Activated CD8-positive, alpha-beta memory T cell treated with anti-CD3 and anti-CD28 coated beads, Interleukin-2, amount 10 ng/mL, durations not matched to agents 7 days and 5 days (primary cell): Measurements from ENCODE around the gene FOXO3. TPM values are rescaled to one million over a fixed set of nuclear protein-coding genes. Genes with fewer than 3 reads are reported as not detected.

Experiments
- ATAC-seq: fragments of 150-1000 bp; cut with Tn5 transposase; one replicate; pipeline ENCODE4 v1.10.0; 2021; ENCODE audit warnings: moderate library complexity
- CTCF ChIA-PET: fragments of 350-600 bp; sonication (Branson Sonifier 250); formaldehyde crosslinking; loops from one replicate; lab custom pipeline; 2021; ENCODE audit warnings: antibody characterized with exemption; lab: Charles Lee
- DNase-seq: peaks from one replicate; pipeline ENCODE4 v3.0.0-alpha.2; 2020
- H3K27ac Mint-ChIP-seq: one replicate; pipeline ENCODE4 v1.8.0; 2021; ENCODE audit warnings: mild to moderate bottlenecking, mixed read lengths
- H3K27me3 Mint-ChIP-seq: one replicate; pipeline ENCODE4 v1.8.0; 2021; ENCODE audit warnings: mixed read lengths
- H3K36me3 Mint-ChIP-seq: one replicate; pipeline ENCODE4 v1.8.0; 2021; ENCODE audit warnings: mild to moderate bottlenecking, mixed read lengths
- H3K4me1 Mint-ChIP-seq: one replicate; pipeline ENCODE4 v1.8.0; 2021; ENCODE audit warnings: mixed read lengths
- H3K4me3 Mint-ChIP-seq: one replicate; pipeline ENCODE4 v1.8.0; 2021; ENCODE audit warnings: mild to moderate bottlenecking, moderate library complexity, mixed read lengths
- H3K9me3 Mint-ChIP-seq: one replicate; pipeline ENCODE4 v1.8.0; 2022; ENCODE audit warnings: low read depth, mixed read lengths
- total RNA-seq, 2 experiments: library from RNA; stranded (reverse); gene quantifications; one replicate each; pipeline ENCODE4 v1.2.3, GENCODE V29; 2021

Gene FOXO3
- total RNA-seq, 2 experiments from 2014 or later = 13.4 to 14.7 TPM

DNA sequence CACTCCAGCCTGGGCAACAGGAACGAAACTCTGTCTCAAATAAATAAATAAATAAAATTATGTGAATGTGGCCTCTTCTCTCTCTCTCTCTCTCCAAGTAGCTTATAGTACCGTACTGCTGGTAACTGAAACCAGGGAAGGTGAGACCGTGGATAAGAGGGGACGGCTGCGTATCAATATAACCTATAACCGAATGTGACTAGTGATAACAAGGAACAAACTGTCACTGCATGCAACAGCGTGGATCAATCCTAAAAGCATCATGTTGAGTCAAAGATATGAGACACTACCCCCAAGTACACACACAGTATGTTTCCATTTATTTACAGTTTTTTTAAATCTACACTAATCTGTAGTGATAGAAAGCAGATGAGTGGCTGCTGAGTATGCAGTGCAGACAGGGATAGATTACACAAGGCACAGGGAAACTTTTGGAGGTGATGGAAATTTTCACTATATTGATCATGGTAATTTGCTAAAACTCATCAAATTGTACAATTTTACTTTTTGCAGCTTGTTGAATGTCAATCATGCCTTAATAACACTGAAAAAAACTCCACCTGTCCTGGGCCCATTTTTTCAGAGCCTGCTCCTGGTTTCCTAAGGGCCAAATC is 166.1 kb downstream of the FOXO3 start:
- Mint-ChIP-seq H3K27ac (no peak overlapping the region), H3K27me3 (peaks cover 2% of the 10 kb centered on the region), H3K36me3 (peaks cover 7% of the 10 kb centered on the region), H3K9me3 (no peaks in the 10 kb centered on the region), H3K4me3 (no peak overlapping the region), H3K4me1 (no peaks in the 10 kb centered on the region)
- CTCF ChIA-PET = interaction anchor here (1.3 kb wide), 1 partner anchor 16 kb away, joined by 4 read pairs; no protein-coding TSS in a partner anchor
- ATAC-seq (no peak), DNase-seq (no peak)

DNA sequence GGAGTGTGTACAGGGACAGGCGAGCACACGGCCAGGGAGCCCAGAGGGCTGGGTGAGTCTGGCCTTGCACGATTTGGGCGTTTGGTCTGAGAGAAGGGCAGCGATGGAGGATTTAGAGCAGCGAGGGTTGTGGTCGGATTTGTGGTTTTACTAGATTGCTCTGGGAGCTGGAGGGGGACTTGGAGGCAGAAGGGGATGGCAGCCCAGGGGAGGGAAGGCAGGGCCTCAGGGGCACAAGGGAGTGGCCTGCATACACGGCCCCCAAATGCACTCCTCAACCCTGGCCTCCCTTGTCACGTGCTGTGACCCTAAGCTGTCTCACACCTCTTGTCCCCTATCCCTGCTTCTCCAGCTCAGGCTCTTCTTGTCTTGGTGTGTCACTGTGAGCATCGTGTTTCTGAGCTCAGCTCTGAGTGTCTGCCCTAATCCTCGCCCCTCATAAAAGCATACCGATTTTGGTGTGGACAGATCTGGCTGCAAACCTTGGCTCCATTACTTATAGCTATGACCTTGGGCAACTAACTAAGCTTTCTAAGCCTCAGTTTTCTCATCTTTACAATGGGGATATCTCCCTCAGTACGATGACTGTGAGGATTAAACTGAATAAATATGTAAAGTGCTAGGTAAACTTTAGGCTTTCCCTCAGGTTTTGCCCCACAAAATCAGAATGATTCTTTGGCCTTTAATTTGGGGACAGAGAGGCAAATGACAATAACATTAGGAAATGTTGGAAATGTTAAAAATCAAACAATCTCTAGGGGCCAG is 167.4 kb downstream of the FOXO3 start:
- no peak for DNase-seq
- Mint-ChIP-seq H3K27ac (no peak overlapping the region), H3K4me1 (no peaks in the 10 kb centered on the region), H3K9me3 (no peaks in the 10 kb centered on the region), H3K36me3 (peaks cover 6% of the 10 kb centered on the region), H3K27me3 (peaks cover 2% of the 10 kb centered on the region), H3K4me3 (no peak overlapping the region)
- ATAC-seq = no peak
- CTCF ChIA-PET = interaction anchor here (1.3 kb wide), 1 partner anchor 18 kb away, joined by 4 read pairs; no protein-coding TSS in a partner anchor

DNA sequence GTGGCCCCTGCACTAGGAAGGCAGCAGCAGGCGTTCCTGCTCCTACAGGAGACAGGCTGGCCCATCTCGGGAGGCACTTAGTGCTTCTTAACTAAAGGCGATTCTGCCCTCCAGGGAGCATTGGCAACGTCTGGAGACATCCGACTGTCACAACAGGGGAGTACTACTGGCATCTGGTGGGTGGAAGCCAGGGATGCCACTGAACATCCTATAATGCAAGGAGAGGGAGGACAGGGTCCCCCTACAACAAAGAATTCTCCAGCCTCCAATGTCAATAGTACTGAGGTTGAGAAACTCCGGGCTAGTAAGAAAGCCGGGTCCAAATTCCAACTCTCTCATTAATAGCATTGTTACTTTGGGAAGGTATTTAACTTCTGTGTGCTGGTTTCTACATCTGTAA is 168.1 kb downstream of the FOXO3 start:
- H3K9me3 Mint-ChIP-seq = no peaks in the 10 kb centered on the region
- DNase-seq = no peak
- no peak for ATAC-seq
- H3K27me3 Mint-ChIP-seq = peaks cover 2% of the 10 kb centered on the region
- H3K36me3 Mint-ChIP-seq = peaks cover 3% of the 10 kb centered on the region
- CTCF ChIA-PET = no interaction called here
- H3K4me3 Mint-ChIP-seq = no peak overlapping the region
- no peak overlapping the region for H3K27ac Mint-ChIP-seq
- H3K4me1 Mint-ChIP-seq = no peaks in the 10 kb centered on the region

DNA sequence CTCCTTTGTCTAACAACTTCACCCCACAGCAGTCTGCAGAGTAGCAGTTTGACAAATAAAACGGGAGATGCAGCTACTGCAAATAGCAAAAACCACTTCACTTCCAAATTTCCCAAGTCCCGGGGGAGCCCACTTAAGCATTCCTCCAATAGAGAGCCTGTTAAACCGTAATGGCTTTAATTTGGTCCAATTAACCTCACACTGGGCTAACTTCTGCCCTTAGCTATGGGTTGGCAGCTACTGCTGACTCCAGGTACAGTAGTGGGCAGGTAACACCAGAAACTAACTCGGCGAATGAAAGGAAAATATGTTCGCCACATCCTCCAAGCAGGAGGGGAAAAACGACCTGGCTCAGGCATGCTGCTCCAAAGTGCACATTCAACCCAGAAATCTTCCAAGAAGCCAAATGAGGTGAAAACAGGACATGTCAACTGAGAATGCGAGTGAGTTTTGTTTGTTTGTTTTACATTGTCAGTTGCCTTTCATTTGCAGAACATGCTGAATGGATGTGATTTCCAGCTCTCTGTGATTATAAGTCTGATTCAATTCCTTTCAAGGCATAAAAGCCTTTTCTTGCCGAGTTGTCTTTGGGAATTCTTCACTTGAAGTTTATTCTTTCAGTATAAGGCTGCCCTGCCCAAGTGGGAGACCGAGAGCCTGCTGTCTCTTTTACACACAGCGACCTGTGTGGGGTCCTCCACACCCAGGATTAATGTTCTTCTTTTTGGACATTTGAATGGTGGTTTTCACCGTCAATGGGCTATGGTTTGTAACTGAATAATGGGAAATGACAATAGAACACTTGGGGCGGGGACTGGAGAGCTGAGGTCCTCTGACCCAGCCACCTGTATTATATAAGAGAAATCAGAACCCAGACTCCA is 170.2 kb downstream of the FOXO3 start:
- ATAC-seq (no peak), DNase-seq (no peak)
- Mint-ChIP-seq H3K4me1 (no peaks in the 10 kb centered on the region), H3K4me3 (no peak overlapping the region), H3K36me3 (no peaks in the 10 kb centered on the region), H3K27ac (no peak overlapping the region), H3K27me3 (peaks cover 2% of the 10 kb centered on the region), H3K9me3 (no peaks in the 10 kb centered on the region)
- CTCF ChIA-PET = interaction anchor here (1.2 to 1.3 kb wide), 2 partner anchors 10 to 129 kb away, joined by 3 read pairs; no protein-coding TSS in a partner anchor

DNA sequence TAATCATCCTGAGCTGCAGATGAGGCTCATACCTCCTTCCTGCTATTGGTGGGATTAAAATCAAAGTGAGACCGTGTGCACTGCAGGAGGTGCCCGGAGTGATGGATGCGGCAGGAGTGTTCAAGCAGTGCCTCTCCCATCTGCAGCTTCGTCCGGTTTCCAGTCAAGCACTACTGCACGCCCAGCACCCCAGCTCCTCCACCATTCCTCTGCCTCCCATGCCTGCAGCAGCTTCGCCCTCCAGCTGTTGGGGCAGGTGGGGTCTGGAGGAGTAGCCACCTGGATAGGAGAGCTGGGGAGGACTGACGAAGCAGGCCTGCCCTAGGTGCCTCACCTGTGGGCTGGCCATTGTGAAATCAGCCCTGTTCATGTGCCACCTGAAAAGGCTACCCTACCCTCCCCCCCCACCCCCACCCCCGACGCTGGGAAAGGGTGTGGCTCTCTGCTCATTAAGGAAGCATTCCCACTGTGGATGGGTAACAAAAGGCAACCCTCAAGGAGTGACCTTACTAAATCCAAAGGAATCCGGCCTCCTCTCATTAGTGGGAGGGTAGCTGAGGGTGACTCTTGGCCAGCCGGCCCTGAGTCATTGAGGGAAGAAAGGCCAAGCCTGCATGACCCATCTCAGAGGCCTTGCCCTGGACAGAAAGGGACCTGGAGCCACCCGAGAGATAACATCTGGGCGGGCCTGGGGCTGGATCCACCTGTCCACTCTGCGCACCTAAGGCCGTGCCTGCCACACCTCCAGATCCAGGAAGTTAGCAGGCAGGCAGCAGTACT is 171.6 kb downstream of the FOXO3 start:
- H3K4me1 Mint-ChIP-seq = no peaks in the 10 kb centered on the region
- DNase-seq (no peak), ATAC-seq (no peak)
- no peak overlapping the region for H3K4me3 Mint-ChIP-seq
- no peak overlapping the region for H3K27ac Mint-ChIP-seq
- H3K27me3 Mint-ChIP-seq = peaks cover 2% of the 10 kb centered on the region
- H3K9me3 Mint-ChIP-seq = no peaks in the 10 kb centered on the region
- no peaks in the 10 kb centered on the region for H3K36me3 Mint-ChIP-seq
- CTCF ChIA-PET = no interaction called here

DNA sequence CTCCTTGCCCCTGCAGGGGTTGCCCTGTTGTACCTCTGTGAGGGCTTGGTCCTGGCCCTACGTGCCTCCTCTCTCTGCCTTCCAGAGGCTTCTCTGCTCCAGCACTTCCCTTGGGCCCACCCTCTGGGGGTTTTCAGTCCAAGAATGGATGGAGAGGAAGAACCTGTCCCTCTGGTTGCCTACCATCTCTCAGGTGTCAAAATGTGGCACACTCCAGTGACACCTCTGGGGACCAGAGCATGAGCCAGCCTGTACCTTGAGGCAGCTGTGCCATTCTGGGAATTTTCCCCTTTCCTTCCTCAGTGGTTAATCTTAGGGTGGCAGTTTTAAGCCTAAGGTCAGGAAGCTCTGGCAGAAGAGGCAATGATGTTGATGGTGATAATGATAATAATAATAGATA is 172.3 kb downstream of the FOXO3 start:
- ATAC-seq = no peak
- H3K4me1 Mint-ChIP-seq = peaks cover under 1% of the 10 kb centered on the region
- no peaks in the 10 kb centered on the region for H3K27me3 Mint-ChIP-seq
- no peaks in the 10 kb centered on the region for H3K9me3 Mint-ChIP-seq
- H3K4me3 Mint-ChIP-seq = no peak overlapping the region
- no peak overlapping the region for H3K27ac Mint-ChIP-seq
- DNase-seq = no peak
- no peaks in the 10 kb centered on the region for H3K36me3 Mint-ChIP-seq
- CTCF ChIA-PET = interaction anchor here (0.9 kb wide), 1 partner anchor 18 kb away, joined by 5 read pairs; no protein-coding TSS in a partner anchor

DNA sequence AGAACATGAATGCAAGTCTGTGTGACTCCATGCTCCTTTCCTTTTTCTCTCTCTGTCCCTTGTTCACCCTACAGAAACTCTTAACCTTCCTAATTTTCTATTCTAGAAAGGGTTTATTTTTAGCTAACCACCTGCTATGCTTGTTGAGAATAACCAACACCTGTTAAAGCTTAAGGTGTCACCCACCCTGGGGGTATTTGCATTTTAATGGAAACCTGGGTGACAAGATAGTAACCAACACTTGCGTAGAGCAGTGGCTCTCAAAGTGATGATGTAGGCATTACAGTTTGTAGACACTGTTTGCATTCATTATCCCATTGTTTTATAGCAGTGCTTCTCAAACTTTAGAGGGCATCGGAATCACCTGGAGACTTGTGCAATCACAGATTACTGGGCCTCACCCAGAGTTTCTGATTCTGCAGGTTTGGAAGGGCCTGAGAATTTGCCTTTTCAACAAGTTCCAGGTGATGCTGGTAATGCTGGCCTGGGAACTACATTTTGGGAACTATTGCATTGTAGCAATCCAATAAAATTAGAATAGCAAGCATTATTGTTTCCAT is 173.1 kb downstream of the FOXO3 start:
- no peak for ATAC-seq
- no peaks in the 10 kb centered on the region for H3K27me3 Mint-ChIP-seq
- no peaks in the 10 kb centered on the region for H3K9me3 Mint-ChIP-seq
- CTCF ChIA-PET = interaction anchor here (0.9 kb wide), 1 partner anchor 19 kb away, joined by 5 read pairs; no protein-coding TSS in a partner anchor
- H3K4me3 Mint-ChIP-seq = no peak overlapping the region
- DNase-seq = no peak
- H3K27ac Mint-ChIP-seq = no peak overlapping the region
- H3K4me1 Mint-ChIP-seq = peaks cover 4% of the 10 kb centered on the region
- no peaks in the 10 kb centered on the region for H3K36me3 Mint-ChIP-seq
